ENCODE data around the gene ETFRF1.

Gene ETFRF1

GRCh38 chr12:25236190-25236589 lies 41.2 kb downstream of the ETFRF1 start:
- peak; percentile 19 for DNase-seq

GRCh38 chr12:25236626-25237025 lies 41.6 kb downstream of the ETFRF1 start:
- DNase-seq = peak; percentile 6

GRCh38 chr12:25241167-25242020 lies 46.4 kb downstream of the ETFRF1 start:
- DNase-seq = peak; percentile 61

GRCh38 chr12:25242981-25243679 lies 48.1 kb downstream of the ETFRF1 start:
- peak; percentile 31 for DNase-seq

DNA sequence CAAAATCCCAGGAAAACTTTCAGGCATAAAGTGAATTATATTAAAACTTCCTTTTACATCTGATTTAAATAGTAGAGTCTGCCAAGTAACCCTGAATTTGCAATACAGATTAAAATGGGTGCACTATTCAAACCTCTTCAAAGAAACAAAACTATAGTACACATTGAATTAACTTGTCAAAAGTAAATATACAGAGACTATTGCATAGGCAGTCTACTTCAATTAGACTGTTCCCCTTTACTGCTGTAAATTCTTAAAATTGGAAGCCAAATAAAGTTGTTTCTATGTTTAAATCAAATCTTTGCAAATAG lies 48.6 kb downstream of the ETFRF1 start:
- no peak for DNase-seq

- DNase-seq = no peak
Measured at GRCh38 chr12:25245491-25245890, 50.5 kb downstream of the ETFRF1 start.

- no peak for DNase-seq
Measured at GRCh38 chr12:25248137-25248536, 53.1 kb downstream of the ETFRF1 start.

GRCh38 chr12:25248732-25249131 lies 53.7 kb downstream of the ETFRF1 start:
- DNase-seq = no peak

DNA sequence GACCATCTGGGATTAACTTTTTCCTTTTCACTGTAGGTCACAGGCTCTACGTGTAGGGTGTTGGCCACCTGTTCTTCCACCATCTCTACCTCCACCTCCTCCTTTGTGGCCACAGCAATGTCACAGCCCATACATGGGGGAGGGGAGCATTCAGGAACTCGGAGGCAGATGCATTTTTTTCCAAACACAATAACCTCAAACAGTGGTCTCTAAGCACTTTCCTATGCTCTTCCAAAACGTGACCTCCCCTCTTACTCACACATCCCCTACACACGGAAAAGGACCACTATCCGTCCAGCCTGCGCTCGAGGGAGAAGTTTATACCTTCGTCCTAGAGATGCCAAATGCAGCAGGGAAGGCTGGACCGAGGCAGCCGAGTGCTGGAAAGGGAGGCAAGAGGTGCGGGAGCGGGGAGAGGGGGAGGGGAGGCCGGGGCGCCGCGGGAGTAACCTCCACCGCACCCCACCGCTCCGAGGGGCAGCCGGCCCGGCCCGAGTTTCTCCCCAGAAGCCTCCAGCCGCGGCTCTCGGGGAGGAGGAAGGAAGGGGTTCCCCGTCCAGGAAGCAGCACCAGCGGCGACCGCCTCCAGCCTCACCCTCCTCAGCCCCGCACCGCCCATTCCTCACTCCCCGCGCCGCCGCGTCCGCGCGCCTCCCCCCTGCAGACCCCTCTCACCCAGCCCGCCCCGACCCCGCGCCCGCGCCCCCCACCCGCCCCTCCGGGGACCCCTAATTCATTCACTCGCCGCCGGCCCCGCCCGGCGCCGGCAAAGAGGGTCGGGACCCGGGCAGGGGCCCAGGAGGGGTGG lies 55.1 kb downstream of the ETFRF1 start:
- DNase-seq = peak; percentile 10

DNA sequence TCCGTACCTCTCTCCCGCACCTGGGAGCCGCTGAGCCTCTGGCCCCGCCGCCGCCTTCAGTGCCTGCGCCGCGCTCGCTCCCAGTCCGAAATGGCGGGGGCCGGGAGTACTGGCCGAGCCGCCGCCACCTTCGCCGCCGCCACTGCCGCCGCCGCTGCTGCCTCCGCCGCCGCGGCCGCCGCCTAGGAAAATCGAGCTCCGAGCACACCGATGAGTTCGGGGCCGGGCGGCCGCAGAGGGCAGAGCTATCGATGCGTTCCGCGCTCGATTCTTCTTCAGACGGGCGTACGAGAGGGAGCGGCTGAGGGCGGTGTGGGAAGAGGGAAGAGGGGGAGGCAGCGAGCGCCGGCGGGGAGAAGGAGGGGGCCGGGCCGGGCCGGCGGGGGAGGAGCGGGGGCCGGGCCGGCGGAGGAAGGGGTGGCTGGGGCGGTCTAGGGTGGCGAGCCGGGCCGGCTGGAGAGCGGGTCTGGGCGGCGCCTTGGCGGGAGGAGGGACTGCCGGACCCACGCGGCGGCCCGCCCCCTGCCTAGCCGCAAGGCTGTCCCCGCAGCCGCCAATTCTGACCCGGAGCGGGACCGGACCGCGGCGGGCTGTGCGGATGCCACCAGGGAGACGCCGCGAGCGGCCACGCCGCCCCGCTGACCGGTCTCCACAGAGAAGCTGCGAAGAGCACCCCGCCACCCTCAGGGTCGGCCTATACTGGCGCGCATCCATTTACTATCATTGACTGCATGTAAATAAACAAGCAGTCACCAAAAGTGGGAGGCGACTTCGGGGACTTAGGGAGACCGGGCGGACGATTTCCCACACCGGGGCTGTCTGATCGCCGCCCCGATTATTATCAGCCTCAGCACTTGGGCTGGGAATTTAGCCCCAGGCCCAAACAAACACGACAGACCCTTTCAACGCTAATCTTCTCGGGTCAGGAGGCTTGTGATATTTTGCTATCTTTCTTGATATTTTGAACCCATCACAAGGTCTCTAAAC lies 56.0 kb downstream of the ETFRF1 start, which contains the start of gene KRAS:
Gene KRAS, minus strand, starts transcription at position 186 of the 987 bp plus-strand sequence.
- peak; percentile 97 for DNase-seq

DNA sequence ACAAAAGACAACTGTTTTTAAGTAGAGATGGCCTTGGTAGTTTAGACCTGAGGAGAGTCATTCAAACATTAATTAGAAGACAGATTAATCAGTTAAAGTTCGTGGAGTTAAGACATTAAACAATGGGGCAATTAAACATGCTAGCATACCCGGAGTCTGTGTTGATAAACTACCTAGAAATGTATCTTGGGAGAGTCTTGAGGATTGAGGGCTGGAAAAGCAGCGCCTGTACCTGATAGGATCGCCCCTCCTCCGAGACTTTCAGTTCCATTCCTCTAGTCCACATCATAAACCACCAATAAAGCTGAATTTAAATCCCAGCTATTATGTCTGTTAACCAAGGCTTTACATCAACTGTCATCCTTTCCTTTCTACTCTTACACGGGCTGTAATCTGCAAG lies 56.7 kb downstream of the ETFRF1 start:
- no peak for DNase-seq

GRCh38 chr12:25252946-25253345 lies 57.9 kb downstream of the ETFRF1 start:
- no peak for DNase-seq

DNA sequence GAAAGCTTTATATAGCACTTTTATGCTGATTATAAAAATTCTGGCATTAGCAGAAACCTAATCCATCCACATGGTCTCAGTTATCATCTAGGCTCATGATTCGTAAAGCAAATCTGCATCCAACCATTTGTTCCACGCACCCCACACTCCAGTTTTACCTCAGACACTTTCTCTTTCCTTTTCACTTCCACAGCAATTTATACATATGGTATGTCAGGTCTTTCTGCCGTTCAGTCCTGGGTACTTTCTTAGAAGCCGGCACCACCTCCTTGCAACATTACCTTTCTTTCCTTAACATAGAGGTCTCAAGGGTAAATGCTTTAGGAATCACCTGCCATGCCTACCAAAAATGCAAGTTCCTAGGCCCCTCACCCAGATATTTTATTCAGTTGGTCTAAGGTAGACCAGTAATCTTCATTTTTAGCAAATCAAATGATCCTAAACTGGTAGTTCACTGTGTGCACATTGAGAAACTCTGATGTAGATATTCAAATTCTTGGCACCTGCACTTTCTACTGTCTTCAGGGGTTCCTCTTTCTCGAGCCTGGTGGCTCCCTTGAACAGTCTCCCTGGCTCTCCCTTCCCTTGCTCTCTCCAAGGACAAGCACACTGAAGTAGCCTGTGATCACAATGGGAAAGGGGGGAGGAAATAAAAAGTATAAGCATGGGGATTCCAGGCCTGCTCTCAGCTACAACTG lies 58.5 kb downstream of the ETFRF1 start:
- DNase-seq = no peak

DNA sequence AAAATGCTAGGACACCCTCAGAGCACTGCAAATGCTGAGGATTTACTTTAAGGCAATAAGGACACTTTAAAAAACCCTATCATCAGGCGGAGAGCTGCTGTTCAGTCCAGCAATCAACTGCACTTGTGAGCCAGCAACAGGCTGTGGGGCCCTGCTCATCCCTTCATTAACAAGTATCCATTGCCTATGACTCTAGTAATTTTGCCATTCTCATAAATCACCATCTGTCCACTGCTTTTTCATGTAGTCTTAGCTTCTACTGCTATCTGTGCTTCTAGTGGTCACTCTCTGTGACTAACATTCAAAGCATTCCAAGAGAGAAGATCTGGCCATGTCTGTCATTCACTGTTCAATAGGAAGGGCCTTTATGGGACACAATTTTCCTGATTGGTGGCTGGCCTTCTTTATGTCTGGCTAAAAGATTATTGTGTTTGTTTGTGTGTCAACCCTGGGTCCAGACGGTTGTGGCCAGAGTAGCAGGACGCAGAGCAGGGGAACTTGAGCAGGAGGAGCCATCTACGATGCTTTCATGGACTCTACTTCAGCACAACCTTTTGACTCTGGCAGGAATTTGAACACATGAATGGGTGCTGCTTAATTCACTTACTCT lies 59.3 kb downstream of the ETFRF1 start:
- DNase-seq = peak; percentile 61
